ENCODE measurements around the gene RPL9. TPM values are rescaled to one million over a fixed set of nuclear protein-coding genes. Genes with fewer than 3 reads are reported as not detected.
A peak's percentile ranks its signal among the peaks of the same experiment; 100 is the strongest.
"Not testable (repeated sequence)": the region's sequence is repeated elsewhere in the genome, so short reads cannot be mapped to it uniquely, and the experiment has no call there.

The RPL9 gene
- total RNA-seq, 1 experiment from 2014 or later: 5,923 TPM

- H3K9me3 ChIP-seq (replicated peaks); H3K27ac ChIP-seq; DNase-seq; H3K36me3 ChIP-seq; H3K4me3 ChIP-seq; H3K27me3 ChIP-seq; H3K4me1 ChIP-seq: not testable (repeated sequence)
Measured at GRCh38 chr4:39411561-39411960, 47.2 kb downstream of the RPL9 start.

- H3K4me3 ChIP-seq: no peak overlapping the region
- H3K27me3 ChIP-seq: no peaks in the 10 kb centered on the region
- H3K27ac ChIP-seq: no peak overlapping the region
- H3K36me3 ChIP-seq: no peaks in the 10 kb centered on the region
- H3K4me1 ChIP-seq: peaks cover 4% of the 10 kb centered on the region; the same call in 1 of the 2 replicates
- no peaks in the 10 kb centered on the region for H3K9me3 ChIP-seq (replicated peaks)
- no peak for DNase-seq
Measured at GRCh38 chr4:39410415-39410814, 48.3 kb downstream of the RPL9 start.

- DNase-seq: no peak
Measured at GRCh38 chr4:39407584-39407885, 51.2 kb downstream of the RPL9 start.

GRCh38 chr4:39406763-39407583, 51.7 kb downstream of the RPL9 start, which contains the start of gene KLB:
KLB (plus strand) TSS chr4:39406930; CDS start chr4:39406950, 20 bp downstream.
- no peaks in the 10 kb centered on the region for H3K9me3 ChIP-seq (replicated peaks)
- no peaks in the 10 kb centered on the region for H3K36me3 ChIP-seq
- H3K27ac ChIP-seq: no peak within 1 kb of the TSS
- peak in 1 of 2 experiments; percentile 42 for DNase-seq
- H3K4me1 ChIP-seq: peaks cover 4% of the 10 kb centered on the region; the same call in 1 of the 2 replicates
- no peaks in the 10 kb centered on the region for H3K27me3 ChIP-seq
- peak within 1 kb of the TSS; percentile 11; the same call in 1 of the 2 replicates for H3K4me3 ChIP-seq

More at GRCh38 chr4:39407584-39407885, 51.2 kb downstream of the RPL9 start:
- Histone ChIP-seq H3K4me1 (peaks cover 4% of the 10 kb centered on the region; the same call in 1 of the 2 replicates), H3K36me3 (no peaks in the 10 kb centered on the region), H3K27me3 (no peaks in the 10 kb centered on the region), H3K27ac (no peak overlapping the region), H3K9me3 (replicated peaks) (no peaks in the 10 kb centered on the region), H3K4me3 (no peak overlapping the region)

Other genes with a start within 250 kb of the RPL9 start
- 70.1 and 77.8 TPM in 2 replicates for gene RFC1, start 92.6 kb downstream of the RPL9 start, total RNA-seq (2014; rRNA removed; shearing (Covaris generic))
- gene KLB, start 52.0 kb downstream of the RPL9 start, total RNA-seq (2014; rRNA removed; shearing (Covaris generic)): 0.02 TPM in 1 of 2 replicates, not detected in the other
- 19.7 and 20.3 TPM in 2 replicates for gene LIAS, start 134 bp upstream of the RPL9 start, total RNA-seq (2014; rRNA removed; shearing (Covaris generic))
- 67.3 and 80.3 TPM in 2 replicates for gene UGDH, start 68.5 kb upstream of the RPL9 start, total RNA-seq (2014; rRNA removed; shearing (Covaris generic))
- gene SMIM14, start 179.9 kb upstream of the RPL9 start, total RNA-seq (2014; rRNA removed; shearing (Covaris generic)): 1.3 and 2.6 TPM in 2 replicates
- gene UBE2K, start 239.2 kb upstream of the RPL9 start, total RNA-seq (2014; rRNA removed; shearing (Covaris generic)): 50.4 and 57.9 TPM in 2 replicates

Measured in SJCRH30 (cell line).